Endothelial cell of umbilical vein (primary cell): Measurements from ENCODE around the gene CHEK2. TPM values are rescaled to one million over a fixed set of nuclear protein-coding genes. Genes with fewer than 3 reads are reported as not detected.

Source experiments
- BruUV-seq: library from RNA; stranded (reverse); fragments of 400-500 nt; replicated peaks from 2 replicates; lab custom pipeline; 2021; lab: Mats Ljungman, UMichigan
- CTCF ChIA-PET: fragments of 300-600, 350-600 bp; sonication (Branson Sonifier 250); formaldehyde crosslinking; loops from one replicate; lab custom pipeline; 2021; ENCODE audit warnings: antibody characterized with exemption, inconsistent platforms; lab: Charles Lee
- POLR2A ChIA-PET: fragments of 300-600, 350-600 bp; sonication (Branson Sonifier 250); formaldehyde crosslinking; loops from one replicate; lab custom pipeline; 2021; ENCODE audit warnings: antibody characterized with exemption, inconsistent platforms; lab: Charles Lee
- DNase-seq: peaks from one replicate; pipeline ENCODE4 v3.0.0-alpha.2; 2011; ENCODE audit warnings: low read depth, low spot score
- FAIRE-seq: peaks from 2 replicates; lab custom pipeline; 2011; peaks lifted over from hg19 to GRCh38; lab: Jason Lieb, UNC
- H2AFZ ChIP-seq: 2 replicates; pipeline ENCODE4 v1.6.0; 2012; ENCODE audit warnings: low read depth, low read length, control low read depth, inconsistent platforms
- H3K27ac ChIP-seq: 2 replicates; pipeline ENCODE4 v1.5.1; 2011; ENCODE audit warnings: low read depth, mild to moderate bottlenecking, control low read depth, low read length, moderate library complexity; ENCODE audit not compliant: insufficient read depth
- H3K27me3 ChIP-seq, 2 experiments: 2 replicates each; pipeline versions ENCODE4 v1.6.0 to v1.6.1; 2011; ENCODE audit warnings: low read length in 2 of 2, mixed read lengths in 1 of 2; ENCODE audit not compliant: control insufficient read depth in 2 of 2, insufficient read depth in 2 of 2
- H3K36me3 ChIP-seq, 2 experiments: 2 replicates in 1 of 2; 3 replicates in 1 of 2; pipeline ENCODE4 v1.5.1; 2011; ENCODE audit warnings: low read length in 2 of 2, mild to moderate bottlenecking in 1 of 2, moderate library complexity in 1 of 2; ENCODE audit not compliant: control insufficient read depth in 2 of 2, insufficient read depth in 2 of 2; ENCODE audit errors: extremely low read depth in 1 of 2
- H3K4me1 ChIP-seq: 3 replicates; pipeline ENCODE4 v1.5.1; 2011; ENCODE audit warnings: mild to moderate bottlenecking, low read length; ENCODE audit not compliant: control insufficient read depth, insufficient read depth; ENCODE audit errors: extremely low read depth
- H3K4me2 ChIP-seq: 2 replicates; pipeline ENCODE4 v1.6.1; 2011; ENCODE audit warnings: low read length, control low read depth, mixed read lengths; ENCODE audit not compliant: insufficient read depth
- H3K4me3 ChIP-seq, 3 experiments: fragments of 200-600 bp in 1 of 3; sonication (generic), shearing (Covaris generic) in 1 of 3; replicated peaks in 1 of 3; 2 replicates each; pipeline ENCODE4 v1.5.1; 2011 to 2016; ENCODE audit warnings: control low read depth in 3 of 3, low read length in 3 of 3, mild to moderate bottlenecking in 2 of 3, inconsistent platforms in 1 of 3, low read depth in 1 of 3, moderate library complexity in 1 of 3; ENCODE audit not compliant: insufficient read depth in 1 of 3
- H3K79me2 ChIP-seq: 2 replicates; pipeline ENCODE4 v1.6.0; 2012; ENCODE audit warnings: low read length, inconsistent platforms; ENCODE audit not compliant: control insufficient read depth, insufficient read depth
- H3K9ac ChIP-seq: replicated peaks from 2 replicates; pipeline ENCODE3; 2011; ENCODE audit warnings: low read length, control low read depth; ENCODE audit not compliant: insufficient read depth; ENCODE audit errors: extremely low read depth
- H3K9me1 ChIP-seq: replicated peaks from 3 replicates; pipeline ENCODE4 v1.6.0; 2011; ENCODE audit warnings: mild to moderate bottlenecking, low read length; ENCODE audit not compliant: control insufficient read depth, insufficient read depth; ENCODE audit errors: extremely low read depth
- H3K9me3 ChIP-seq: replicated peaks from 2 replicates; pipeline ENCODE4 v1.5.1; 2012; ENCODE audit warnings: low read length, inconsistent platforms; ENCODE audit not compliant: control insufficient read depth, insufficient read depth
- H4K20me1 ChIP-seq: replicated peaks from 2 replicates; pipeline ENCODE3; 2011; ENCODE audit warnings: mild to moderate bottlenecking, low read length; ENCODE audit not compliant: control insufficient read depth, insufficient read depth; ENCODE audit errors: extremely low read depth
- CTCF ChIP-seq, 2 donors: IDR thresholded peaks; 1 replicate in 1 of 2; 2 replicates in 1 of 2; pipeline ENCODE4 v1.5.1; 2011; ENCODE audit warnings: low read length in 2 of 2, mild to moderate bottlenecking in 2 of 2, moderate library complexity in 2 of 2, control low read depth in 1 of 2, inconsistent platforms in 1 of 2, low read depth in 1 of 2; ENCODE audit not compliant: insufficient read depth in 1 of 2; ENCODE audit errors: extremely low read depth in 1 of 2
- EZH2 ChIP-seq: IDR thresholded peaks from 2 replicates; pipeline ENCODE4 v1.6.1; 2012; ENCODE audit warnings: borderline replicate concordance, low read depth, mild to moderate bottlenecking, moderate library complexity, low read length, inconsistent platforms; ENCODE audit not compliant: severe bottlenecking
- FOS ChIP-seq: IDR thresholded peaks from 2 replicates; pipeline ENCODE4 v1.6.1; 2011; ENCODE audit warnings: mild to moderate bottlenecking, low read length, moderate library complexity, borderline replicate concordance; ENCODE audit not compliant: insufficient read depth
- GATA2 ChIP-seq: IDR thresholded peaks from 2 replicates; pipeline ENCODE4 v1.7.0; 2011; ENCODE audit warnings: low read depth, mild to moderate bottlenecking, moderate library complexity, mixed read lengths, low read length; ENCODE audit not compliant: insufficient read length, insufficient read depth
- JUN ChIP-seq: IDR thresholded peaks from 2 replicates; pipeline ENCODE4 v1.6.1; 2011; ENCODE audit warnings: borderline replicate concordance, low read depth; ENCODE audit not compliant: insufficient read length, insufficient read depth
- MAX ChIP-seq: IDR thresholded peaks from 2 replicates; pipeline ENCODE4 v1.6.1; 2011; ENCODE audit not compliant: insufficient read depth, insufficient read length
- MYC ChIP-seq: IDR thresholded peaks from one replicate; pipeline ENCODE4 v1.6.1; 2011; ENCODE audit warnings: mild to moderate bottlenecking, low read depth, low read length
- POLR2A ChIP-seq: IDR thresholded peaks from 2 replicates; pipeline ENCODE4 v1.6.1; 2012; ENCODE audit warnings: low read depth, mild to moderate bottlenecking, control low read depth, low read length
- POLR2AphosphoS5 ChIP-seq: IDR thresholded peaks from 2 replicates; pipeline ENCODE4 v1.6.1; 2012; ENCODE audit warnings: low read depth, mild to moderate bottlenecking, control low read depth, low read length, moderate library complexity; ENCODE audit not compliant: insufficient read depth
- dilution Hi-C: fragments of 300-500 bp; cut with MboI; formaldehyde crosslinking; loops from one replicate; pipeline ENCODE4 v1.15.0; 2019; ENCODE audit warnings: low sequenced_read_pairs; ENCODE audit not compliant: extremely low pct_ligation_motif_present
- intact Hi-C: fragments of 100-400 bp; cut with micrococcal nuclease; formaldehyde crosslinking; loops from one replicate; pipeline ENCODE4 v1.10.0; 2022
- polyA plus RNA-seq, 4 experiments: library from polyadenylated mRNA; depleted of rRNA in 3 of 4; stranded (reverse) in 3 of 4; unstranded in 1 of 4; fragments of >200 nt; gene quantifications; 2 replicates each; pipeline versions ENCODE4 v1.2.1 to v1.2.3, GENCODE V29; 2011 to 2012; ENCODE audit warnings: missing spikeins in 1 of 4
- total RNA-seq: library from RNA; stranded (reverse); gene quantifications from 2 replicates; pipeline ENCODE4 v1.2.3, GENCODE V29; 2021

Gene CHEK2
- total and polyA plus RNA-seq, 2 donors (not counting 3 experiments of a cell fraction or from before 2014, with no cell fraction given), result 24.6 to 24.9 TPM

- ChIA-PET CTCF (no interaction called here), POLR2A (no interaction called here)
- intact Hi-C loops, result no loop called here
- no peak overlapping the region for H3K4me2 ChIP-seq
- peaks cover 12% of the 10 kb centered on the region for H3K4me1 ChIP-seq
- no peak overlapping the region for H2AFZ ChIP-seq
- no peaks in the 10 kb centered on the region for H4K20me1 ChIP-seq
- no peaks in the 10 kb centered on the region for H3K9me3 ChIP-seq
- H3K4me3 ChIP-seq, result no peak overlapping the region
- no peaks in the 10 kb centered on the region for H3K79me2 ChIP-seq
- no peak overlapping the region for H3K27ac ChIP-seq
- H3K9me1 ChIP-seq, result no peaks in the 10 kb centered on the region
- FAIRE-seq, result no peak
- TF ChIP-seq JUN (no peak), EZH2 (no peak), CTCF (IDR thresholded peaks at IDR 0.05; ENCODE audit: extremely low read depth in 1 of 2, insufficient read depth in 1 of 2, low read depth in 1 of 2, low read length in 2 of 2) (no peak), POLR2A (no peak), FOS (no peak), POLR2AphosphoS5 (no peak), MAX (no peak), MYC (no peak), GATA2 (no peak)
- DNase-seq, result no peak
- H3K9ac ChIP-seq, result no peak overlapping the region
- no peaks in the 10 kb centered on the region for H3K27me3 ChIP-seq
- peaks cover 0 to 4% of the 10 kb centered on the region in 2 experiments for H3K36me3 ChIP-seq
- dilution Hi-C loops, result no loop called here
- no TSS peak for BruUV-seq
Observed at GRCh38 chr22:28716686-28717085, 24.9 kb downstream of the CHEK2 start.
